A549 treated with CpdA at 1 μM for 4 hours (cell line): ENCODE results near the gene GTF2I. TPM values are rescaled to one million over a fixed set of nuclear protein-coding genes. Genes with fewer than 3 reads are reported as not detected.

ENCODE experiments used
- total RNA-seq: library from RNA; stranded (reverse); fragments of 200-300 nt; extraction: Qiagen RNA extraction; gene quantifications from 5 replicates; pipeline ENCODE4 v1.2.3, GENCODE V29; 2022; ENCODE audit warnings: low read depth

Gene GTF2I
- total RNA-seq: 76.3 to 97.6 TPM (median 95.3 TPM) in 5 replicates

GRCh38 chr7:74657692-74658177, at the start of gene GTF2I:
Gene GTF2I (plus strand): TSS chr7:74657718. CDS start chr7:74689129, 31,411 bp downstream.

GRCh38 chr7:74773760-74774750, 116.5 kb downstream of the GTF2I start, which contains the start of gene NCF1:
Gene NCF1 (plus strand): TSS chr7:74774011. CDS start chr7:74774032, 21 bp downstream.

Other genes with a start within 250 kb of the GTF2I start
- gene GTF2IRD1, start 203.8 kb upstream of the GTF2I start, total RNA-seq: 7.7 to 12.5 TPM (median 10.5 TPM) in 5 replicates
- gene NCF1, start 116.3 kb downstream of the GTF2I start, total RNA-seq: 0.08 to 0.12 TPM (median 0.10 TPM) in 4 of 5 replicates, not detected in the other
- gene GTF2IRD2, start 193.9 kb downstream of the GTF2I start, total RNA-seq: 1.7 to 7.2 TPM (median 6.6 TPM) in 5 replicates